SK-N-SH treated with all-trans-retinoic acid at 6 μM for 48 hours (cell line): ENCODE results near the gene SH2D6.

Experiments used
- ATAC-seq: fragments of 200-7000 bp; cut with Tn5 transposase; 3 replicates; pipeline ENCODE4 v1.9.1; 2020; ENCODE audit warnings: mild to moderate bottlenecking, moderate library complexity
- ARNTL ChIP-seq: fragments of 450-650 bp; formaldehyde crosslinking; IDR thresholded peaks from 2 replicates; pipeline ENCODE4 v1.5.0; 2020; ENCODE audit warnings: low read depth, mild to moderate bottlenecking, moderate library complexity, borderline replicate concordance
- BACH2 ChIP-seq: fragments of 250-450 bp; sonication (Bioruptor Pico); IDR thresholded peaks from 2 replicates; pipeline ENCODE4 v1.9.0; 2021; ENCODE audit warnings: mild to moderate bottlenecking, borderline replicate concordance
- CREB5 ChIP-seq: fragments of 250-450 bp; sonication (Bioruptor Pico); IDR thresholded peaks from 2 replicates; pipeline ENCODE4 v1.5.1; 2020; ENCODE audit warnings: low read depth, mild to moderate bottlenecking, moderate library complexity
- CSRNP3 ChIP-seq: fragments of 250-450 bp; sonication (Bioruptor Pico); IDR thresholded peaks from 2 replicates; pipeline ENCODE4 v1.5.1; 2021; ENCODE audit warnings: mild to moderate bottlenecking, moderate library complexity
- ESRRG ChIP-seq: fragments of 250-450 bp; sonication (Bioruptor Pico); IDR thresholded peaks from 2 replicates; pipeline ENCODE4 v1.6.1; 2021; ENCODE audit warnings: mild to moderate bottlenecking
- GLIS3 ChIP-seq: fragments of 250-450 bp; sonication (Bioruptor Pico); IDR thresholded peaks from 2 replicates; pipeline ENCODE4 v1.5.0; 2020; ENCODE audit warnings: mild to moderate bottlenecking, moderate library complexity
- ISL1 ChIP-seq: fragments of 250-450 bp; sonication (Bioruptor Pico); IDR thresholded peaks from 2 replicates; pipeline ENCODE4 v2.1.2; 2022; ENCODE audit warnings: mild to moderate bottlenecking, moderate library complexity
- PATZ1 ChIP-seq: fragments of 250-450 bp; sonication (Bioruptor Pico); IDR thresholded peaks from 2 replicates; pipeline ENCODE4 v1.8.0; 2020; ENCODE audit warnings: mild to moderate bottlenecking, moderate library complexity, borderline replicate concordance
- POU6F1 ChIP-seq: fragments of 250-450 bp; sonication (Bioruptor Pico); IDR thresholded peaks from 2 replicates; pipeline ENCODE4 v1.8.0; 2021; ENCODE audit warnings: low read depth, mild to moderate bottlenecking, moderate library complexity, borderline replicate concordance
- PPARA ChIP-seq: fragments of 250-450 bp; sonication (Bioruptor Pico); IDR thresholded peaks from 2 replicates; pipeline ENCODE4 v1.5.0; 2020; ENCODE audit warnings: mild to moderate bottlenecking, borderline replicate concordance
- RARB ChIP-seq: fragments of 250-450 bp; sonication (Bioruptor Pico); IDR thresholded peaks from 2 replicates; pipeline ENCODE4 v1.8.0; 2021; ENCODE audit warnings: mild to moderate bottlenecking, moderate library complexity
- TCF4 ChIP-seq: fragments of 250-450 bp; sonication (Bioruptor Pico); IDR thresholded peaks from 2 replicates; pipeline ENCODE4 v1.8.0; 2021; ENCODE audit warnings: mild to moderate bottlenecking, moderate library complexity, borderline replicate concordance
- TOX ChIP-seq: fragments of 250-450 bp; sonication (Bioruptor Pico); IDR thresholded peaks from 2 replicates; pipeline ENCODE4 v1.8.0; 2021; ENCODE audit warnings: mild to moderate bottlenecking, moderate library complexity, borderline replicate concordance
- TSHZ2 ChIP-seq: fragments of 250-450 bp; sonication (Bioruptor Pico); IDR thresholded peaks from 2 replicates; pipeline ENCODE4 v1.5.0; 2020; ENCODE audit warnings: mild to moderate bottlenecking, moderate library complexity
- ZC3H10 ChIP-seq: fragments of 250-450 bp; sonication (Bioruptor Pico); IDR thresholded peaks from 2 replicates; pipeline ENCODE4 v1.5.1; 2021; ENCODE audit warnings: mild to moderate bottlenecking, moderate library complexity
- ZFP3 ChIP-seq: fragments of 250-450 bp; sonication (Bioruptor Pico); IDR thresholded peaks from 2 replicates; pipeline ENCODE4 v1.5.0; 2020; ENCODE audit warnings: mild to moderate bottlenecking, moderate library complexity
- ZFP30 ChIP-seq: fragments of 450-650 bp; formaldehyde crosslinking; IDR thresholded peaks from 2 replicates; pipeline ENCODE4 v1.5.0; 2022; ENCODE audit warnings: mild to moderate bottlenecking, moderate library complexity
- ZNF565 ChIP-seq: fragments of 450-650 bp; formaldehyde crosslinking; conservative IDR thresholded peaks from 2 replicates; pipeline ENCODE4 v1.5.0; 2020; ENCODE audit warnings: low read depth, mild to moderate bottlenecking, moderate library complexity
- ZNF70 ChIP-seq: fragments of 450-650 bp; formaldehyde crosslinking; IDR thresholded peaks from 2 replicates; pipeline ENCODE4 v1.5.0; 2020; ENCODE audit warnings: mild to moderate bottlenecking, moderate library complexity
- ZNF8 ChIP-seq: fragments of 450-650 bp; formaldehyde crosslinking; IDR thresholded peaks from 2 replicates; pipeline ENCODE4 v1.5.0; 2020; ENCODE audit warnings: mild to moderate bottlenecking, moderate library complexity

SH2D6 gene

GRCh38 chr2:85427300-85427835 is 8.9 kb downstream of the SH2D6 start:
- no peak for ATAC-seq

GRCh38 chr2:85428343-85428881 is 9.9 kb downstream of the SH2D6 start:
- no peak for ATAC-seq
- TF ChIP-seq BACH2 = no peak
- TF ChIP-seq CSRNP3 (CRISPR knock-in tag) = no peak
- no peak for TF ChIP-seq ZNF8 (CRISPR knock-in tag)
- TF ChIP-seq ISL1 (CRISPR knock-in tag) = no peak
- TF ChIP-seq CREB5 (CRISPR knock-in tag) = no peak
- TF ChIP-seq ZFP3 (CRISPR knock-in tag) = no peak
- TF ChIP-seq TOX (CRISPR knock-in tag) = no peak
- TF ChIP-seq ZFP30 (CRISPR knock-in tag) = no peak
- TF ChIP-seq PPARA (CRISPR knock-in tag) = no peak
- no peak for TF ChIP-seq TCF4

More at GRCh38 chr2:85427300-85427835, 8.9 kb downstream of the SH2D6 start:
- TF ChIP-seq CREB5 (CRISPR knock-in tag) (no peak), POU6F1 (CRISPR knock-in tag) (no peak), ZFP3 (CRISPR knock-in tag) (no peak), BACH2 (no peak), ISL1 (CRISPR knock-in tag) (no peak), ARNTL (no peak), PATZ1 (CRISPR knock-in tag) (no peak), ZC3H10 (no peak), ZNF565 (CRISPR knock-in tag) (no peak), RARB (CRISPR knock-in tag) (no peak), CSRNP3 (CRISPR knock-in tag) (no peak), GLIS3 (no peak), ZNF8 (CRISPR knock-in tag) (no peak), TCF4 (no peak), ZNF70 (CRISPR knock-in tag) (no peak), ZFP30 (CRISPR knock-in tag) (no peak)

- no peak for ATAC-seq
- TF ChIP-seq ESRRG (no peak), PATZ1 (CRISPR knock-in tag) (no peak), GLIS3 (no peak), ZFP30 (CRISPR knock-in tag) (no peak), ZNF70 (CRISPR knock-in tag) (no peak), TSHZ2 (no peak), RARB (CRISPR knock-in tag) (no peak), ARNTL (no peak)
Observed at GRCh38 chr2:85429213-85429923, 10.9 kb downstream of the SH2D6 start.
